WTC11 (cell line): ENCODE results near the gene NCOA6. TPM values are rescaled to one million over a fixed set of nuclear protein-coding genes. Genes with fewer than 3 reads are reported as not detected.

Experiments
- ATAC-seq: fragments of 200-7000 bp; cut with Tn5 transposase; 2 replicates; pipeline ENCODE4 v1.10.0; 2021; ENCODE audit warnings: mild to moderate bottlenecking, moderate library complexity
- CTCF ChIA-PET: fragments of 300-600 bp; sonication (Branson Sonifier 250); formaldehyde crosslinking; loops from one replicate; lab custom pipeline; 2021; ENCODE audit warnings: antibody characterized with exemption; lab: Charles Lee
- POLR2A ChIA-PET: fragments of 350-600 bp; sonication (Branson Sonifier 250); formaldehyde crosslinking; loops from one replicate; lab custom pipeline; 2021; ENCODE audit warnings: antibody characterized with exemption; lab: Charles Lee
- DNase-seq: peaks from one replicate; pipeline ENCODE4 v3.0.0; 2021; ENCODE audit warnings: low spot score
- H3K27ac Mint-ChIP-seq: 2 replicates; pipeline ENCODE4 v1.8.0; 2021; ENCODE audit warnings: mixed read lengths
- H3K27me3 Mint-ChIP-seq: 2 replicates; pipeline ENCODE4 v1.8.0; 2021; ENCODE audit warnings: low read depth, mild to moderate bottlenecking, moderate library complexity, mixed read lengths
- H3K36me3 Mint-ChIP-seq: 2 replicates; pipeline ENCODE4 v1.8.0; 2021; ENCODE audit warnings: mixed read lengths
- H3K4me1 Mint-ChIP-seq: 2 replicates; pipeline ENCODE4 v1.8.0; 2022; ENCODE audit warnings: mixed read lengths
- H3K4me3 Mint-ChIP-seq: 2 replicates; pipeline ENCODE4 v1.8.0; 2021; ENCODE audit warnings: mild to moderate bottlenecking, moderate library complexity, mixed read lengths
- H3K9me3 Mint-ChIP-seq: 2 replicates; pipeline ENCODE4 v1.8.0; 2021; ENCODE audit warnings: mixed read lengths
- ARID4B ChIP-seq: sonication (generic); formaldehyde crosslinking; IDR thresholded peaks from 2 replicates; pipeline ENCODE4 v1.8.0; 2023; ENCODE audit warnings: missing genetic modification reagents, mild to moderate bottlenecking, borderline replicate concordance
- ATF2 ChIP-seq: sonication (generic); formaldehyde crosslinking; IDR thresholded peaks from 2 replicates; pipeline ENCODE4 v1.8.1; 2022; ENCODE audit warnings: low read depth, missing genetic modification reagents, borderline replicate concordance
- CBFB ChIP-seq: sonication (generic); formaldehyde crosslinking; IDR thresholded peaks from 2 replicates; pipeline ENCODE4 v1.8.1; 2022; ENCODE audit warnings: mild to moderate bottlenecking, low read depth, missing genetic modification reagents
- FOXP4 ChIP-seq: sonication (generic); formaldehyde crosslinking; IDR thresholded peaks from 2 replicates; pipeline ENCODE4 v1.8.0; 2022; ENCODE audit warnings: mild to moderate bottlenecking, missing genetic modification reagents
- GABPB1 ChIP-seq: sonication (generic); formaldehyde crosslinking; IDR thresholded peaks from 2 replicates; pipeline ENCODE4 v1.8.1; 2023; ENCODE audit warnings: mild to moderate bottlenecking, missing genetic modification reagents
- HMGA2 ChIP-seq: fragments of 250-450 bp; sonication (Bioruptor Pico); IDR thresholded peaks from 2 replicates; pipeline ENCODE4 v1.4.0; 2021; ENCODE audit warnings: mild to moderate bottlenecking, moderate library complexity
- JAZF1 ChIP-seq: fragments of 250-450 bp; sonication (Bioruptor Pico); IDR thresholded peaks from 2 replicates; pipeline ENCODE4 v1.9.0; 2021; ENCODE audit warnings: moderate library complexity, mild to moderate bottlenecking, inconsistent platforms
- JUN ChIP-seq: sonication (generic); formaldehyde crosslinking; IDR thresholded peaks from 2 replicates; pipeline ENCODE4 v1.8.0; 2023; ENCODE audit warnings: mild to moderate bottlenecking, missing genetic modification reagents
- NFATC4 ChIP-seq: fragments of 250-450 bp; sonication (Bioruptor Pico); IDR thresholded peaks from 2 replicates; pipeline ENCODE4 v1.9.0; 2021; ENCODE audit warnings: mild to moderate bottlenecking
- NR2C2 ChIP-seq: sonication (generic); formaldehyde crosslinking; IDR thresholded peaks from 2 replicates; pipeline ENCODE4 v1.8.0; 2022; ENCODE audit warnings: mild to moderate bottlenecking, missing genetic modification reagents
- PREB ChIP-seq: sonication (generic); formaldehyde crosslinking; IDR thresholded peaks from 2 replicates; pipeline ENCODE4 v1.8.1; 2022; ENCODE audit warnings: mild to moderate bottlenecking, missing genetic modification reagents, moderate library complexity, borderline replicate concordance
- RELA ChIP-seq: sonication (generic); formaldehyde crosslinking; IDR thresholded peaks from 2 replicates; pipeline ENCODE4 v1.8.1; 2022; ENCODE audit warnings: missing genetic modification reagents, mild to moderate bottlenecking, borderline replicate concordance
- SOX15 ChIP-seq: fragments of 250-450 bp; sonication (Bioruptor Pico); IDR thresholded peaks from 2 replicates; pipeline ENCODE4 v1.9.0; 2021; ENCODE audit warnings: mild to moderate bottlenecking
- TEAD4 ChIP-seq: sonication (generic); formaldehyde crosslinking; IDR thresholded peaks from 2 replicates; pipeline ENCODE4 v1.8.0; 2022; ENCODE audit warnings: mild to moderate bottlenecking, missing genetic modification reagents
- ZBTB21 ChIP-seq: sonication (generic); formaldehyde crosslinking; IDR thresholded peaks from 2 replicates; pipeline ENCODE4 v1.8.1; 2023; ENCODE audit warnings: mild to moderate bottlenecking, missing genetic modification reagents, borderline replicate concordance
- ZBTB43 ChIP-seq: sonication (generic); formaldehyde crosslinking; IDR thresholded peaks from 2 replicates; pipeline ENCODE4 v1.8.1; 2023; ENCODE audit warnings: mild to moderate bottlenecking, missing genetic modification reagents
- ZMAT4 ChIP-seq: fragments of 250-450 bp; sonication (Bioruptor Pico); IDR thresholded peaks from 2 replicates; pipeline ENCODE4 v1.9.0; 2021; ENCODE audit warnings: mild to moderate bottlenecking
- ZNF317 ChIP-seq: sonication (generic); formaldehyde crosslinking; IDR thresholded peaks from 2 replicates; pipeline ENCODE4 v1.8.1; 2023; ENCODE audit warnings: low read depth, mild to moderate bottlenecking, moderate library complexity, missing genetic modification reagents, borderline replicate concordance
- ZNF416 ChIP-seq: fragments of 250-450 bp; sonication (Bioruptor Pico); IDR thresholded peaks from 2 replicates; pipeline ENCODE4 v1.9.0; 2021; ENCODE audit warnings: mild to moderate bottlenecking, inconsistent platforms
- ZNF532 ChIP-seq: fragments of 250-450 bp; sonication (Bioruptor Pico); IDR thresholded peaks from 2 replicates; pipeline ENCODE4 v1.9.0; 2021; ENCODE audit warnings: mild to moderate bottlenecking, borderline replicate concordance
- ZNF671 ChIP-seq: fragments of 250-450 bp; sonication (Bioruptor Pico); IDR thresholded peaks from 2 replicates; pipeline ENCODE4 v1.8.0; 2021; ENCODE audit warnings: mild to moderate bottlenecking
- total RNA-seq: library from RNA; stranded (reverse); gene quantifications from 3 replicates; pipeline ENCODE4 v1.2.3, GENCODE V29; 2021

Gene NCOA6
- total RNA-seq, 1 experiment from 2014 or later, result 10.1 TPM

- Mint-ChIP-seq H3K36me3 (no peaks in the 10 kb centered on the region), H3K9me3 (no peaks in the 10 kb centered on the region), H3K27ac (no peak overlapping the region), H3K27me3 (no peaks in the 10 kb centered on the region), H3K4me1 (no peaks in the 10 kb centered on the region), H3K4me3 (no peak overlapping the region)
- CTCF ChIA-PET, result interaction anchor here (0.7 to 1.0 kb wide), 2 partner anchors 10 to 465 kb away, joined by 3 to 7 read pairs; no protein-coding TSS in a partner anchor
- ATAC-seq (no peak), DNase-seq (no peak)
- TF ChIP-seq ARID4B (CRISPR knock-in tag) (no peak), ZBTB21 (CRISPR knock-in tag) (no peak), JAZF1 (no peak), HMGA2 (no peak), SOX15 (CRISPR knock-in tag) (no peak), CBFB (no peak), ZMAT4 (CRISPR knock-in tag) (no peak), ZBTB43 (CRISPR knock-in tag) (no peak), FOXP4 (CRISPR knock-in tag) (no peak)
- POLR2A ChIA-PET, result no interaction called here
Measured at GRCh38 chr20:34842143-34842542, 16.7 kb upstream of the NCOA6 start.

- Mint-ChIP-seq H3K36me3 (peaks cover 5% of the 10 kb centered on the region; the same call in 1 of the 2 replicates), H3K4me3 (no peak overlapping the region), H3K27me3 (peaks cover 9% of the 10 kb centered on the region), H3K27ac (no peak overlapping the region), H3K9me3 (peaks cover 13% of the 10 kb centered on the region), H3K4me1 (no peaks in the 10 kb centered on the region)
- ChIA-PET CTCF (interaction anchor here (0.6 to 1.2 kb wide), 2 partner anchors 29 to 123 kb away, joined by 3 to 4 read pairs; no protein-coding TSS in a partner anchor), POLR2A (no interaction called here)
- ATAC-seq (no peak), DNase-seq (no peak)
- TF ChIP-seq RELA, result no peak
- no peak for TF ChIP-seq PREB
- TF ChIP-seq ZNF671 (CRISPR knock-in tag), result no peak
- no peak for TF ChIP-seq GABPB1 (CRISPR knock-in tag)
- TF ChIP-seq ZNF532 (CRISPR knock-in tag), result no peak
- TF ChIP-seq NR2C2 (CRISPR knock-in tag), result no peak
- TF ChIP-seq JUN, result no peak
- TF ChIP-seq TEAD4 (CRISPR knock-in tag), result no peak
- TF ChIP-seq ATF2, result no peak
- no peak for TF ChIP-seq ZNF317 (CRISPR knock-in tag)
- TF ChIP-seq NFATC4 (CRISPR knock-in tag), result no peak
- TF ChIP-seq ZNF416 (CRISPR knock-in tag), result no peak
Measured at GRCh38 chr20:34834459-34834893, 9.0 kb upstream of the NCOA6 start.
